H9 (cell line): ENCODE data around the gene RAD1. TPM values are rescaled to one million over a fixed set of nuclear protein-coding genes. Genes with fewer than 3 reads are reported as not detected.

Experiments
- DNase-seq: peaks from one replicate; pipeline ENCODE4 v3.0.0-alpha.2; 2017
- H2AFZ ChIP-seq: one replicate; pipeline ENCODE4 v1.6.1; 2013; ENCODE audit warnings: mild to moderate bottlenecking, low read length, control low read depth, moderate library complexity
- H2AK5ac ChIP-seq: 2 replicates; pipeline ENCODE4 v1.6.1; 2013; ENCODE audit warnings: low read length, control low read depth, mixed read lengths; ENCODE audit not compliant: insufficient read length
- H2BK120ac ChIP-seq: one replicate; pipeline ENCODE4 v1.6.1; 2013; ENCODE audit warnings: low read depth, mild to moderate bottlenecking, low read length, control low read depth, inconsistent platforms; ENCODE audit not compliant: poor library complexity, severe bottlenecking
- H2BK12ac ChIP-seq: 2 replicates; pipeline ENCODE4 v1.6.1; 2013; ENCODE audit warnings: low read length, control low read depth, mixed read lengths, low read depth; ENCODE audit not compliant: insufficient read length
- H2BK15ac ChIP-seq: 2 replicates; pipeline ENCODE4 v1.6.1; 2013; ENCODE audit warnings: low read depth, low read length, control low read depth
- H2BK20ac ChIP-seq: one replicate; pipeline ENCODE4 v1.6.1; 2013; ENCODE audit warnings: low read depth, mild to moderate bottlenecking, low read length, control low read depth, inconsistent platforms; ENCODE audit not compliant: poor library complexity, severe bottlenecking
- H2BK5ac ChIP-seq: 2 replicates; pipeline ENCODE4 v1.6.1; 2013; ENCODE audit warnings: low read length, control low read depth, mixed read lengths; ENCODE audit not compliant: insufficient read length
- H3K14ac ChIP-seq: 2 replicates; pipeline ENCODE4 v1.6.1; 2013; ENCODE audit warnings: low read length, control low read depth; ENCODE audit not compliant: insufficient read depth
- H3K18ac ChIP-seq: 2 replicates; pipeline ENCODE4 v1.6.1; 2013; ENCODE audit warnings: low read depth, mild to moderate bottlenecking, mixed read lengths, low read length, control low read depth; ENCODE audit not compliant: insufficient read length
- H3K23ac ChIP-seq: 2 replicates; pipeline ENCODE4 v1.6.1; 2013; ENCODE audit warnings: low read length, control low read depth, mixed read lengths, low read depth; ENCODE audit not compliant: insufficient read length
- H3K23me2 ChIP-seq: 2 replicates; pipeline ENCODE4 v1.6.1; 2013; ENCODE audit warnings: low read depth, mild to moderate bottlenecking, mixed read lengths, low read length, control low read depth; ENCODE audit not compliant: insufficient read length, poor library complexity, severe bottlenecking
- H3K27ac ChIP-seq: 2 replicates; pipeline ENCODE4 v1.5.1; 2013; ENCODE audit warnings: low read length, control low read depth, mixed read lengths, low read depth; ENCODE audit not compliant: insufficient read length
- H3K27me3 ChIP-seq: 2 replicates; pipeline ENCODE4 v1.6.1; 2013; ENCODE audit warnings: low read length, control low read depth, inconsistent platforms; ENCODE audit not compliant: insufficient read depth
- H3K4ac ChIP-seq: 2 replicates; pipeline ENCODE4 v1.6.1; 2013; ENCODE audit warnings: low read depth, mild to moderate bottlenecking, control low read depth, inconsistent platforms, low read length, moderate library complexity
- H3K4me1 ChIP-seq: 2 replicates; pipeline ENCODE4 v1.6.1; 2013; ENCODE audit warnings: low read length, control low read depth, inconsistent platforms; ENCODE audit not compliant: insufficient read depth
- H3K4me2 ChIP-seq: 2 replicates; pipeline ENCODE4 v1.6.1; 2013; ENCODE audit warnings: low read length, control low read depth, mixed read lengths; ENCODE audit not compliant: insufficient read length, insufficient read depth
- H3K56ac ChIP-seq: 2 replicates; pipeline ENCODE4 v1.6.1; 2013; ENCODE audit warnings: low read depth, mild to moderate bottlenecking, mixed read lengths, low read length, control low read depth; ENCODE audit not compliant: insufficient read length
- H3K79me1 ChIP-seq: 2 replicates; pipeline ENCODE4 v1.6.1; 2013; ENCODE audit warnings: low read depth, mild to moderate bottlenecking, moderate library complexity, low read length, control low read depth, inconsistent platforms; ENCODE audit not compliant: insufficient read depth, poor library complexity, severe bottlenecking
- H3K79me2 ChIP-seq: 2 replicates; pipeline ENCODE4 v1.6.1; 2013; ENCODE audit warnings: low read length, control low read depth, inconsistent platforms; ENCODE audit not compliant: insufficient read depth
- H3K9ac ChIP-seq: 2 replicates; pipeline ENCODE4 v1.6.1; 2013; ENCODE audit warnings: low read length, control low read depth, mixed read lengths; ENCODE audit not compliant: insufficient read length; ENCODE audit errors: extremely low read depth
- H3K9me3 ChIP-seq: one replicate; pipeline ENCODE4 v1.6.1; 2013; ENCODE audit warnings: low read depth, low read length, inconsistent platforms; ENCODE audit not compliant: control insufficient read depth
- H3T11ph ChIP-seq: one replicate; pipeline ENCODE4 v1.6.1; 2013; ENCODE audit warnings: mild to moderate bottlenecking, low read length, control low read depth, inconsistent platforms
- H4K20me1 ChIP-seq: one replicate; pipeline ENCODE4 v1.6.1; 2013; ENCODE audit not compliant: control insufficient read depth, insufficient read length, insufficient read depth
- H4K5ac ChIP-seq: 2 replicates; pipeline ENCODE4 v1.6.1; 2013; ENCODE audit warnings: low read depth, mild to moderate bottlenecking, mixed read lengths, low read length, control low read depth; ENCODE audit not compliant: insufficient read length
- H4K8ac ChIP-seq: replicated peaks from 2 replicates; pipeline ENCODE4 v1.6.1; 2013; ENCODE audit warnings: low read length, control low read depth, mixed read lengths, low read depth; ENCODE audit not compliant: insufficient read length
- H4K91ac ChIP-seq: 2 replicates; pipeline ENCODE4 v1.6.1; 2013; ENCODE audit warnings: low read depth, mild to moderate bottlenecking, moderate library complexity, mixed read lengths, low read length, control low read depth; ENCODE audit not compliant: insufficient read length
- H3K27ac Mint-ChIP-seq, 3 experiments: 2 replicates in 2 of 3; 3 replicates in 1 of 3; pipeline ENCODE4 v1.8.0; 2020 to 2021; ENCODE audit warnings: mixed read lengths in 3 of 3, mild to moderate bottlenecking in 1 of 3, moderate library complexity in 1 of 3
- H3K27me3 Mint-ChIP-seq: 2 replicates; pipeline ENCODE4 v1.8.0; 2021; ENCODE audit warnings: low read depth, mild to moderate bottlenecking, moderate library complexity, mixed read lengths
- H3K36me3 Mint-ChIP-seq, 3 experiments: 2 replicates in 2 of 3; 3 replicates in 1 of 3; pipeline ENCODE4 v1.8.0; 2020 to 2021; ENCODE audit warnings: low read depth in 3 of 3, mixed read lengths in 3 of 3; ENCODE audit not compliant: insufficient read depth in 1 of 3
- H3K4me1 Mint-ChIP-seq, 2 experiments: 2 replicates each; pipeline ENCODE4 v1.8.0; 2020; ENCODE audit warnings: mixed read lengths in 2 of 2
- H3K4me3 Mint-ChIP-seq, 2 experiments: 2 replicates in 1 of 2; 3 replicates in 1 of 2; pipeline ENCODE4 v1.8.0; 2020 to 2021; ENCODE audit warnings: mild to moderate bottlenecking in 2 of 2, mixed read lengths in 2 of 2, moderate library complexity in 1 of 2
- H3K9me3 Mint-ChIP-seq, 2 experiments: 2 replicates in 1 of 2; 3 replicates in 1 of 2; pipeline ENCODE4 v1.8.0; 2020; ENCODE audit warnings: mild to moderate bottlenecking in 2 of 2, mixed read lengths in 2 of 2, moderate library complexity in 1 of 2
- CTCF ChIP-seq: fragments of 200-600 bp; sonication (generic); conservative IDR thresholded peaks from 3 replicates; pipeline ENCODE4 v1.8.0; 2021; ENCODE audit warnings: antibody characterized with exemption, mild to moderate bottlenecking
- WGBS: extraction: QIAGEN DNeasy Blood & Tissue Kit; methylation state at CpG from one replicate; pipeline ENCODE4 v1.1.7; 2013; ENCODE audit warnings: missing lambda C conversion rate, low lambda C conversion rate, mixed read lengths; ENCODE audit not compliant: insufficient read length; ENCODE audit errors: extremely low coverage; 5-methylcytosine and 5-hydroxymethylcytosine counted together
- total RNA-seq: library from RNA; stranded (reverse); gene quantifications from 2 replicates; pipeline ENCODE4 v1.2.1, GENCODE V29; 2021

Gene RAD1
- total RNA-seq, 1 experiment from 2014 or later = 39.5 TPM

GRCh38 chr5:34903260-34903659, 12.0 kb downstream of the RAD1 start:
- H3K4me1 ChIP-seq = no peaks in the 10 kb centered on the region
- H3K79me1 ChIP-seq = no peaks in the 10 kb centered on the region
- H3K23ac ChIP-seq = no peak overlapping the region
- H3K27ac ChIP-seq = no peak overlapping the region
- H3K4me1 Mint-ChIP-seq = peaks cover 6 to 11% of the 10 kb centered on the region in 2 experiments
- H3T11ph ChIP-seq = no peak overlapping the region
- no peaks in the 10 kb centered on the region for H3K79me2 ChIP-seq
- H3K9me3 ChIP-seq = no peaks in the 10 kb centered on the region
- H3K23me2 ChIP-seq = no peaks in the 10 kb centered on the region
- H3K27me3 Mint-ChIP-seq = no peaks in the 10 kb centered on the region
- no peak overlapping the region for H2BK5ac ChIP-seq
- peaks cover 9 to 31% (median 24%) of the 10 kb centered on the region in 3 experiments; a peak in 5 of 7 replicates for H3K36me3 Mint-ChIP-seq
- no peak overlapping the region for H3K4ac ChIP-seq
- no peak overlapping the region for H2BK15ac ChIP-seq
- no peak overlapping the region for H2AK5ac ChIP-seq
- H2BK120ac ChIP-seq = no peak overlapping the region
- no peak overlapping the region for H2BK12ac ChIP-seq
- H2AFZ ChIP-seq = no peak overlapping the region
- WGBS = no CpG with 5 or more reads among the region's 1 CpG
- H4K91ac ChIP-seq = no peak overlapping the region
- no peak overlapping the region for H3K27ac Mint-ChIP-seq
- no peak overlapping the region for H4K5ac ChIP-seq
- no peak for DNase-seq
- H3K27me3 ChIP-seq = no peaks in the 10 kb centered on the region
- no peak overlapping the region for H3K9ac ChIP-seq
- no peaks in the 10 kb centered on the region for H4K20me1 ChIP-seq
- no peaks in the 10 kb centered on the region for H3K9me3 Mint-ChIP-seq
- H3K4me3 Mint-ChIP-seq = no peak overlapping the region
- no peak overlapping the region for H3K18ac ChIP-seq
- no peak overlapping the region for H3K4me2 ChIP-seq
- no peak overlapping the region for H3K14ac ChIP-seq
- no peak for TF ChIP-seq CTCF
- H3K56ac ChIP-seq = no peak overlapping the region
- no peak overlapping the region for H4K8ac ChIP-seq
- H2BK20ac ChIP-seq = no peak overlapping the region
